ENCODE results near the gene SMC6.

SMC6 gene

GRCh38 chr2:17718689-17719088 lies 34.9 kb downstream of the SMC6 start:
- DNase-seq (ENCODE audit: low read depth), result no peak
- no peak overlapping the region for H3K4me3 ChIP-seq (ENCODE audit: low read length)
- no peak for TF ChIP-seq CTCF (IDR thresholded peaks at IDR 0.05; ENCODE audit: insufficient read depth, low read depth, low read length, missing control alignments)

GRCh38 chr2:17717666-17718065 lies 35.9 kb downstream of the SMC6 start:
- H3K4me3 ChIP-seq (ENCODE audit: low read length), result no peak overlapping the region
- TF ChIP-seq CTCF (IDR thresholded peaks at IDR 0.05; ENCODE audit: insufficient read depth, low read depth, low read length, missing control alignments), result no peak
- DNase-seq (ENCODE audit: low read depth), result no peak

GRCh38 chr2:17713291-17713690 lies 40.3 kb downstream of the SMC6 start:
- no peak for TF ChIP-seq CTCF (IDR thresholded peaks at IDR 0.05; ENCODE audit: insufficient read depth, low read depth, low read length, missing control alignments)
- H3K4me3 ChIP-seq (ENCODE audit: low read length), result no peak overlapping the region
- no peak for DNase-seq (ENCODE audit: low read depth)

- no peak overlapping the region for H3K4me3 ChIP-seq (ENCODE audit: low read length)
- TF ChIP-seq CTCF (IDR thresholded peaks at IDR 0.05; ENCODE audit: insufficient read depth, low read depth, low read length, missing control alignments), result no peak
- DNase-seq (ENCODE audit: low read depth), result no peak
These were observed 42.9 kb downstream of the SMC6 start for GRCh38 chr2:17710547-17711248.

- H3K4me3 ChIP-seq (ENCODE audit: low read length), result no peak overlapping the region
- TF ChIP-seq CTCF (IDR thresholded peaks at IDR 0.05; ENCODE audit: insufficient read depth, low read depth, low read length, missing control alignments), result no peak
- DNase-seq (ENCODE audit: low read depth), result no peak
These were observed 43.7 kb downstream of the SMC6 start for GRCh38 chr2:17709897-17710296.

- H3K4me3 ChIP-seq (ENCODE audit: low read length), result no peak overlapping the region
- no peak for DNase-seq (ENCODE audit: low read depth)
- TF ChIP-seq CTCF (IDR thresholded peaks at IDR 0.05; ENCODE audit: insufficient read depth, low read depth, low read length, missing control alignments), result no peak
These were observed 45.1 kb downstream of the SMC6 start for GRCh38 chr2:17708501-17708900.

GRCh38 chr2:17706845-17707244 lies 46.8 kb downstream of the SMC6 start:
- no peak overlapping the region for H3K4me3 ChIP-seq (ENCODE audit: low read length)
- TF ChIP-seq CTCF (IDR thresholded peaks at IDR 0.05; ENCODE audit: insufficient read depth, low read depth, low read length, missing control alignments), result no peak
- DNase-seq (ENCODE audit: low read depth), result no peak

All from epithelial cell of esophagus (primary cell).